NCI-H69 (cell line): Measurements from ENCODE around the gene ELP2.
"Not testable (repeated sequence)": the region's sequence is repeated elsewhere in the genome, so short reads cannot be mapped to it uniquely, and the experiment has no call there.

Experiments
- DNase-seq: peaks from one replicate; lab custom pipeline; 2025; lab: John Stamatoyannopoulos, UW

Gene ELP2

GRCh38 chr18:36191286-36191685 lies 61.6 kb downstream of the ELP2 start:
- no peak for DNase-seq

DNA sequence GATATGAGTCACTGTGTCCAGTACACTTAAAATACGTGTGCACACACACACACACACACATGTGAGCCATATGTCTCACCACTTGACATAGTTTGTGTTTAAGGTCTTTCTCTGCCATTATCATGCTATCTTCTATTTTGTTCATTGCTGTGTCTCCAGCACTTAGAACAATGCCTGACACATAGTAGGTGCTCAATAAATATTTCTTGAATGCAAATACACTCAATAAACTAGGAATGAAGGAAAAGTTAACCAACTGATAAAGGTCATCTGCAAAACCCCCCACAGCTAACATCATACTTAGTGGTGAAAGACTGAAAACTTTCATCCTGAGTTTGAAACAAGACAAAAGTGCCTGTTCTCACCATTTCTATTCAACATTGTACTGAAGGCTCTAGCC lies 62.0 kb downstream of the ELP2 start:
- no peak for DNase-seq

DNA sequence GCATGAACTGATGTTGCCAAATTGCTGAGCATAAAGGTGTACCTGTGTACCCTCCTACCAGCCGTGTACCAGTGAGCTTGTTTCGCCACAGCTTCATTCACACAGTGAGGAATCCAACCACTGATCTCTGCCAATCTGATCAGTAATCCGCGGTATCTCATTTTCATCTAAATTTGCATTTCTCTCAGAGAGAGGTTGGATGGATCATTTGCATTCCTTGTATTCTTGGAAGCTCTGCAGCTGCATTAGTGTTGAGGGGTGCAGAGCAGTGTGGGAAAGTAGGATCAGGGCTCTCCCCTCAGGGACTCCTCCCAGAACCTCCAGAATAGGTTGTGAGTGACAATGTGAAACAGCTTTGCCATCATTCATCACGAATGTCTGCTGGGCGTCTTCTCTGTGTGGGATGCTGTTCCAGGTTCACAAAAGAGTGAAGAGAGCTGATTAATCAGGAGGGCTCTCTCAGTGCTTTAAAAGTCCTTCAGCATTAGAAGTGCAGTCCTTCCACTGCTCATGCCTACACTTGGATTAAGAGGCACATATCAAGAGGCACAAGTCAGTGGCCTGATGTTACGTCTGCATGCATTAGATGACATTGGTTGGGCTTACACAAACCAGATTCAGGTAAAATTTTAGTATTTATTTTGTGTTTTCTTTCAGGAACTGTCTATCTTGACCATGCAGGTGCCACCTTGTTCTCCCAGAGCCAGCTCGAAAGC lies 65.1 kb downstream of the ELP2 start:
- no peak for DNase-seq

- DNase-seq = no peak
Observed at GRCh38 chr18:36195427-36196122, 65.9 kb downstream of the ELP2 start.

GRCh38 chr18:36196238-36196995 lies 66.7 kb downstream of the ELP2 start:
- peak; percentile 56 for DNase-seq

DNA sequence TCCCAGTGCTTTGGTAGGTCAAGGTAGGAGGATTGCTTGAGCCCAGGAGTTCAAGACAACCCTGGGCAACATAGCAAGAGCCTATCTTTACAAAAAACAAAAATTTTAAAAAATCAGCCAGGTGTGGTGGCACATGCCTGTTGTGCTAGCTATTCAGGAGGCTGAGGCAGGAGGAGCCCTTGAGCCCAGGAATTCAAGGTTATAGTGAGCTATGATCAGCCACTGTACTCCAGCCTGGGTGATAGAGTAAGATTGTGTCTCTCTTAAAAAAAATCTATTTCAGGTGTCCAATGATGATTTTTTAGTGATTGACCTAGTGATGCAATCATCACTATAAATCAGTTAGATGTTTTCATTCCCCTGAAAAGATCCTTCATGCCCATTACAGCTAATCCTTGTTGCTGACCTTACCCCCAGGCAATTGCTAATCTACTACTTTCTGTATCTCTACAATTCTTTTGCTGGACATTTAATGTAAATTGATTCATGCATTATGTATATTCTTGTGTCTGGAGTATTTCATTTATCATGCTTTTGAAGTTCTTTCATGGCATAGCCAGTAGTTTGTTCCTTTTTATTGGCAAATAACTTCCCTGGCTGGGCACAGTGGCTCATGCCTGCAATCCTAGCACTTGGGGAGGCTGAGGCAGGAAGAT lies 67.9 kb downstream of the ELP2 start:
- DNase-seq = no peak

DNA sequence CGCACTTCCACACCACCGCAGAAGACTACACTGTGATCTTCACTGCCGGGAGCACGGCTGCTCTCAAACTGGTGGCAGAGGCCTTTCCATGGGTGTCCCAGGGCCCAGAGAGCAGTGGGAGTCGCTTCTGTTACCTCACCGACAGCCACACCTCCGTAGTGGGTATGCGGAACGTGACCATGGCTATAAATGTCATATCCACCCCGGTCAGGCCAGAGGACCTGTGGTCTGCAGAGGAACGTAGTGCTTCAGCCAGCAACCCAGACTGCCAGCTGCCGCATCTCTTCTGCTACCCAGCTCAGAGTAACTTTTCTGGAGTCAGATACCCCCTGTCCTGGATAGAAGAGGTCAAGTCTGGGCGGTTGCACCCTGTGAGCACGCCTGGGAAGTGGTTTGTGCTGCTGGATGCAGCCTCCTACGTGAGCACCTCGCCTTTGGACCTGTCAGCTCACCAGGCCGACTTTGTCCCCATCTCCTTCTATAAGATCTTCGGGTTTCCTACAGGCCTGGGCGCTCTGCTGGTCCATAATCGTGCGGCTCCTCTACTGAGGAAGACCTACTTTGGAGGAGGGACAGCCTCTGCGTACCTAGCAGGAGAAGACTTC lies 70.1 kb downstream of the ELP2 start:
- DNase-seq = no peak

GRCh38 chr18:36200354-36200771 lies 70.7 kb downstream of the ELP2 start:
- no peak for DNase-seq

DNA sequence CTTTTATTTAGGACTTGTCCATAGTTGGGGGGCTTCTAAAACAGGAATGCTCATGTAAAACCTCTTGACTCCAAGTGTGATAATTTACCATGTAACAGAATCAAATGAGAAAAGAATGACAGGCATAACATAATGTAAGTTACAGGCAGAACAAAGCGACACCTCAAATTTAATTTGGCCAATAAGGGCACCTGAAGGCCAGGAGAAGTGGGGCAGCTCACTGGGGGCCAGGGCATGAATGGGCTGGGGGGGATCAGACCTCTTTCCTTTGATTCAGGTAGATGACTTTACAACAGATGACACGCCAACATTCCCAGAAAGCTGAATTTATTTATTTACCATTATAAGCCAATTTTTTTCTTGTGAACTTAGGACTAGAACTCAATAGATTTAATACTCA lies 72.1 kb downstream of the ELP2 start:
- DNase-seq = no peak

DNA sequence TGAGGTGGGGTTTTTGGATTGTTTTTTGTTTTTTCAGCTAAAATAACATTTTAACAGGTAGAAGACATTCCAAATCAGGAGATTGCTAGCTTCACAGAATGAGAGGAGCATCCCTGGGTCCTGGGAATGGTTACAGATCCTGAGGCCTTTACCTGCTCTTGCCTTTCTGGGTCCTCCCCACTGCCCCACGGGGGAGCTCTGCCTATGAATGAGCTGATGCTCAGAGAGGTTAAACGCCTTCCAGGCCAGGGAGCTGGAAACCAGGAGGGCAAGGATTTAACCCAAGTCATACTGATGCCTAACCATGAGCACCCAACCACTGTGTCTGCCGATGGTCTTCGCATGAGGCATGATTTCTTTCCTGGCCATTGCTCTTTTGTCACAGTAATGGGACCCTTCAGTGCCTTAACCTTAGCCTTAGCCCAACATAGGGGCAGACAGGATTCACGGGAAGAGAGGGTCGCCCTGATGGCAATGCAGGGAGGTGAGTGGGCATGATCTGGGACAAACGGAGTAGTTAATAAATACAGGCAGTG lies 73.7 kb downstream of the ELP2 start:
- no peak for DNase-seq

GRCh38 chr18:36205166-36205565 lies 75.5 kb downstream of the ELP2 start:
- no peak for DNase-seq

DNA sequence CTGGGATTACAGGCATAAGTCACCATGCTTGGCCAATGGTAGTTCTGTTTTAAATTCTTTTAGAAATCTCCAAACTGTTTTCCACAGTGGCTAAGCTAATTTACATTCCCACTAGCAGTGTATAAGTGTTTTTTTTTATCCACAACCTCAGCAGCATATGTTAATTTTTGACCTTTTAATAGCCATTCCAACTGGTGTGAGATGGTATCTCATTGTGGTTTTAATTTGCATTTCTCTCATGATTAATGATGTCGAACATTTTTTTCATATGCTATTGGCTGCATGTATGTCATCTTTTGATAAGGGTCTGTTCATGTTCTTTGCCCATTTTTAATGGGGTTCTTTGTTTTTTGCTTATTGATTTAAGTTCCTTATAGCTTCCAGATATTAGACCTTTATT lies 77.6 kb downstream of the ELP2 start:
- no peak for DNase-seq

DNA sequence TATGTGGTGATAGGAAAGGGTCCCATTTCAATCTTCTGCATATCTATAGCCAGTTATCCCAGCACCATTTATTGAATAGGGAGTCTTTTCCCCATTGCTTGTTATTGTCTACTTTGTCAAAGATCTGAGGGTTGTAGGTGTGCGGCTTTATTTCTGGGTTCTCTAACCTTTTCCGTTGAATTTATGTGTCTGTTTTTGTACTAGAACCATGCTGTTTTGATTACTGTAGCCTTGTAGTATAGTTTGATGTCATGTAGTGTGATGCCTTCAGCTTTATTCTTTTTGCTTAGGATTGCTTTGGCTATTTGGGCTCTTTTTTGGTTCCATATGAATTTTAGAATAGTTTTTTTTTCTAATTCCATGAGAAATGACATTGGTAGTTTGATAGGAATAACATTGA lies 78.3 kb downstream of the ELP2 start:
- DNase-seq = not testable (repeated sequence)

GRCh38 chr18:36211612-36212065 lies 81.9 kb downstream of the ELP2 start:
- DNase-seq = no peak

DNA sequence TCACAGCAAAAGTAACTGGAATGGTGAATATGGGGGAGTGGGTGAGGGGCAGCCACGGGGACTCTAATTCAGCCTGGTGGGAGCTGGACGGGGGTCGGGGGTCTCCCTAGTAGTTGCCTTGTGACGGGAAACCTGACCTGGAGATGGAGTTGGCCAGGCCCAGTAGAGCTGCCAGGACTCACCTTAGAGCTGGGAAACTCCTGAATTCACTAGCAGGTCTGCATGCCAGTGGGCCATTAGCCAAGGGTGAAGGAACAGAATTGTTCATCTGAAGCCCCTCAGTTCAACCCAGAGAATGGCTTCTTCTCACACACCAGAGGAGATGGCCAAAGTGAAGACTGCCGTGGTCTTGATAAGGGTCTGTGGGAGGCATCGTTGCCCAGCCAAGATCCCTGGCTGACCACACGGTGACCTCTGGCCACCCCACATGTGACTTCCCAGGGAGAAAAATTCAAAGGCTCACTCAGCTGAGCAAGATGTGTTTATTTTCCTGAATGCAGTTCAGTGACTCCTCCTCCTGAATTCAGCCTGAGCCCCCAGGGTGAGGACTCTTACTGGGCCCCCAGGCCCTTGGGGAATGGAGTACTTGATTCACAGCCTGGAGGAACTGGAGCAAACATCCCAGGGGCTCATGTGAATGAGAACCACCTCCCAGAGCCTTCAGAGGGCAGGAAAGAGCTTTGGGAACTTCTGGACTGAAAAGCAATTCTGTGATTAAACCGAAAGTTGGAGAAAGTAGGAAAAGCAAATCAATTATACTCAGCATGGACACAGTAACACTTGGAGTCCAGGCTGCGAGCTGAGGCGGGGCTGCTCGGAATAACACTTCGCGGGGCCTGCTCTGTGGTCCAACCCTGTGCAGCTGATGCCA lies 82.8 kb downstream of the ELP2 start:
- peak; percentile 40 for DNase-seq

DNA sequence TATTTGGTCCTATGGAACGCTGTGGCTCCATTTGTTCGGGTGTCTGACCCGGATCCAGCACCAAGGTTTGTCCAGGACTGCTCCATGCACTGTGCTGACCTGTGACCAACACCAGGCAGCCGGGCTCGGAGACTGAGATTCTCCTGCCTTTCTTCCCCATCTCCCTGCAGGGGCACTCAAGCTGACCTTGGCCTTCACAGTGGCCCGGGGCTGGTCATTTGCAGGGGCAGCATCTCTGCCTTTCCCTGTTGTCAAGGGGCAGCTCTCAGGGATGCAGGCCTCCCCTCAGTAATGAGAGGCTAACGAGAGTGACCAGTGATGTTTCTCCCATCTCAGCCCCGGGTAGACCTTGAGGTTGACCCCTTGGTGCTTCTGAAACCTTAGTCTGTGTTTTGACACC lies 85.1 kb downstream of the ELP2 start:
- no peak for DNase-seq

DNA sequence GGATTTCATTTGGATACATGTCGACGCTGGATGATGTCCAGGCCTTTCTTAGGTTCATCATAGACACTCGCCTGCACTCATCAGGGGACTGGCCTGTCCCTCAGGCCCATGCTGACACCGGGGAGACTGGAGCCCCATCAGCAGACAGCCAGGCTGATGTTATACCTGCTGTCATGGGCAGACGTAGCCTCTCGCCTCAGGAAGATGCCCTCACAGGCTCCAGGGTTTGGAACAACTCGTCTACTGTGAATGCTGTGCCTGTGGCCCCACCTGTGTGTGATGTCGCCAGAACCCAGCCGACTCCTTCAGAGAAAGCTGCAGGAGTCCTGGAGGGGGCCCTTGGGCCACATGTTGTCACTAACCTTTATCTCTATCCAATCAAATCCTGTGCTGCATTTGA lies 85.9 kb downstream of the ELP2 start:
- no peak for DNase-seq

DNA sequence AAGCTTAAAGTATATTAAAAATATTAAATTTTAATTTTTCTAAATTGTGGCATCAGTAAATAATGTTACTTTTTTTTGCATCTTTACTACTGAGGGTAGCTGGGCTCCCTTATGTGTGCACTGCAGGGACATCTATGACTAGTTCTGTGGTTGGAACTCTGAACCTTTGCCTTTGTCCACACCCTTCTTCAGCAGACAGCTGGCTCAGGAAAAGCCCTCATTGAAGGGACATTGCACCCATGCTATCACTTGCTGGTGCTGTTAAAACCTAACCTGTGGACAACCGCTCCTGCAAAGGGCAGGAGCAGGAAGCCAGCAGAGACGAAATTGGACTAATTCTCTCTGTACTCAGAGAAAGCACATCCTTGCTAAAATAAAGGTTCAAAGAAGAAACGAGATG lies 87.6 kb downstream of the ELP2 start:
- DNase-seq = no peak

DNA sequence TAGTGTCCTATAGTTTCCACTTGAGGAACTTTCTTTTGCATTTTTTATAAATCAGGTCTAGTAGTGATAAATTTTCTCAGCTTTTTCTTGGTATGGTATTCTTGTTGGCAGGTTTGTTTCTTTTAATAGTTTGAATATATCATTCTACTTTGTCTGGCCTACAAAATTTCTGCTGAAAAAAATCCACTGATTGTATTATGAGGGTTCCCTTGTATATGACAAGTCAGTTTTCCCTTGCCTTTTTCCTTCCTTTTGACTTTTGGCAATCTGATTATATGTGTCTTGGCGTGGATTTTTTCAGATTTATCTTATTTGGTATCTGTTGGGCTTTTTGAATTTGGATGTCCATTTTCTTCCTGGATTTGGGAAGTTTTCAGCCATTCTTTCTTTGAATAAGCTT lies 99.5 kb downstream of the ELP2 start:
- no peak for DNase-seq
